IPS-15b (cell line): ENCODE data around the gene ANKRD30B.
"Not testable (repeated sequence)": the region's sequence is repeated elsewhere in the genome, so short reads cannot be mapped to it uniquely, and the experiment has no call there.

ENCODE experiments used
- H3K27me3 ChIP-seq: one replicate; pipeline ENCODE4 v1.6.1; 2013; ENCODE audit warnings: low read length; ENCODE audit not compliant: control insufficient read depth, insufficient read depth
- H3K36me3 ChIP-seq: one replicate; pipeline ENCODE4 v1.6.1; 2013; ENCODE audit warnings: low read length; ENCODE audit not compliant: control insufficient read depth, insufficient read depth
- H3K4me1 ChIP-seq: one replicate; pipeline ENCODE4 v1.6.1; 2013; ENCODE audit warnings: mild to moderate bottlenecking, low read length; ENCODE audit not compliant: control insufficient read depth, insufficient read depth
- H3K4me3 ChIP-seq: one replicate; pipeline ENCODE4 v1.5.1; 2013; ENCODE audit warnings: low read depth, low read length
- H3K9ac ChIP-seq: one replicate; pipeline ENCODE4 v1.6.1; 2013; ENCODE audit warnings: low read depth, mild to moderate bottlenecking, low read length
- H3K9me3 ChIP-seq: one replicate; pipeline ENCODE4 v1.6.1; 2013; ENCODE audit warnings: mild to moderate bottlenecking, low read length; ENCODE audit not compliant: control insufficient read depth, insufficient read depth

Gene ANKRD30B

GRCh38 chr18:14781671-14782070, 33.7 kb downstream of the ANKRD30B start:
- H3K9me3 ChIP-seq = peaks cover 14% of the 10 kb centered on the region
- H3K4me3 ChIP-seq = no peak overlapping the region
- H3K9ac ChIP-seq = no peak overlapping the region
- no peaks in the 10 kb centered on the region for H3K4me1 ChIP-seq
- no peaks in the 10 kb centered on the region for H3K36me3 ChIP-seq
- H3K27me3 ChIP-seq = no peaks in the 10 kb centered on the region

GRCh38 chr18:14784133-14784532, 36.2 kb downstream of the ANKRD30B start:
- Histone ChIP-seq H3K27me3 (no peaks in the 10 kb centered on the region), H3K4me1 (no peaks in the 10 kb centered on the region), H3K9ac (no peak overlapping the region), H3K9me3 (peaks cover 7% of the 10 kb centered on the region), H3K36me3 (no peaks in the 10 kb centered on the region), H3K4me3 (no peak overlapping the region)

GRCh38 chr18:14796876-14797275, 48.9 kb downstream of the ANKRD30B start:
- H3K9me3 ChIP-seq, H3K36me3 ChIP-seq, H3K4me1 ChIP-seq, H3K9ac ChIP-seq, H3K27me3 ChIP-seq, H3K4me3 ChIP-seq: not testable (repeated sequence)

GRCh38 chr18:14797969-14798764, 50.2 kb downstream of the ANKRD30B start:
- not testable (repeated sequence) for H3K9ac ChIP-seq, H3K9me3 ChIP-seq, H3K4me1 ChIP-seq, H3K36me3 ChIP-seq, H3K4me3 ChIP-seq, H3K27me3 ChIP-seq

- H3K9me3 ChIP-seq, H3K4me3 ChIP-seq, H3K27me3 ChIP-seq, H3K36me3 ChIP-seq, H3K9ac ChIP-seq, H3K4me1 ChIP-seq: not testable (repeated sequence)
Measured at GRCh38 chr18:14811081-14811480, 63.1 kb downstream of the ANKRD30B start.

- not testable (repeated sequence) for H3K4me1 ChIP-seq, H3K9ac ChIP-seq, H3K4me3 ChIP-seq, H3K9me3 ChIP-seq, H3K36me3 ChIP-seq, H3K27me3 ChIP-seq
Measured at GRCh38 chr18:14826972-14827632, 79.1 kb downstream of the ANKRD30B start.

GRCh38 chr18:14841607-14842006, 93.6 kb downstream of the ANKRD30B start:
- H3K4me3 ChIP-seq, H3K9me3 ChIP-seq, H3K9ac ChIP-seq, H3K36me3 ChIP-seq, H3K4me1 ChIP-seq, H3K27me3 ChIP-seq: not testable (repeated sequence)

- not testable (repeated sequence) for H3K9ac ChIP-seq, H3K4me3 ChIP-seq, H3K27me3 ChIP-seq, H3K4me1 ChIP-seq, H3K9me3 ChIP-seq, H3K36me3 ChIP-seq
Measured at GRCh38 chr18:14851533-14851932, 103.6 kb downstream of the ANKRD30B start.

- H3K9ac ChIP-seq, H3K9me3 ChIP-seq, H3K36me3 ChIP-seq, H3K4me3 ChIP-seq, H3K27me3 ChIP-seq, H3K4me1 ChIP-seq: not testable (repeated sequence)
Measured at GRCh38 chr18:14855634-14856033, 107.7 kb downstream of the ANKRD30B start.

GRCh38 chr18:14856256-14856655, 108.3 kb downstream of the ANKRD30B start:
- H3K9me3 ChIP-seq, H3K9ac ChIP-seq, H3K4me1 ChIP-seq: not testable (repeated sequence)

GRCh38 chr18:14858514-14858913, 110.5 kb downstream of the ANKRD30B start:
- H3K27me3 ChIP-seq, H3K4me3 ChIP-seq, H3K36me3 ChIP-seq: not testable (repeated sequence)

More at GRCh38 chr18:14856256-14856655, 108.3 kb downstream of the ANKRD30B start:
- H3K36me3 ChIP-seq, H3K4me3 ChIP-seq, H3K27me3 ChIP-seq: not testable (repeated sequence)

GRCh38 chr18:14859995-14860394, 112.0 kb downstream of the ANKRD30B start:
- H3K9ac ChIP-seq, H3K4me3 ChIP-seq, H3K27me3 ChIP-seq, H3K9me3 ChIP-seq, H3K4me1 ChIP-seq, H3K36me3 ChIP-seq: not testable (repeated sequence)

More at GRCh38 chr18:14858514-14858913, 110.5 kb downstream of the ANKRD30B start:
- H3K9ac ChIP-seq, H3K4me1 ChIP-seq, H3K9me3 ChIP-seq: not testable (repeated sequence)
